Measurements from ENCODE around the gene WHAMM.
A peak's percentile ranks its signal among the peaks of the same experiment; 100 is the strongest.
"Not testable (repeated sequence)": the region's sequence is repeated elsewhere in the genome, so short reads cannot be mapped to it uniquely, and the experiment has no call there.

The WHAMM gene

GRCh38 chr15:82809308-82810060 lies at the start of gene WHAMM:
WHAMM (plus strand) TSS chr15:82809628; CDS start chr15:82809727, 99 bp downstream.
- peak within 1 kb of the TSS; percentile 99 for H3K27ac ChIP-seq (ENCODE audit: low read depth, low read length)
- peak within 1 kb of the TSS; percentile 79 to 82 for H3K9ac ChIP-seq (ENCODE audit: low read depth in 1 of 2, low read length in 2 of 2)

GRCh38 chr15:82763361-82764116 lies 45.9 kb upstream of the WHAMM start:
- H3K27me3 ChIP-seq (ENCODE audit: control insufficient read depth in 1 of 2, insufficient read depth in 2 of 2, low read length in 2 of 2) = no peaks in the 10 kb centered on the region
- H3K27ac ChIP-seq (ENCODE audit: low read depth, low read length) = no peak overlapping the region
- H3K4me3 ChIP-seq (ENCODE audit: low read depth in 1 of 2, low read length in 2 of 2) = no peak overlapping the region
- H3K9me3 ChIP-seq (ENCODE audit: control insufficient read depth in 1 of 2, low read length in 2 of 2) = no peaks in the 10 kb centered on the region
- H3K36me3 ChIP-seq (ENCODE audit: control insufficient read depth in 1 of 2, insufficient read depth in 2 of 2, low read length in 2 of 2) = peaks cover 6 to 25% of the 10 kb centered on the region in 2 donors
- H3K9ac ChIP-seq (ENCODE audit: low read depth in 1 of 2, low read length in 2 of 2) = no peak overlapping the region
- no peaks in the 10 kb centered on the region for H3K4me1 ChIP-seq (ENCODE audit: control insufficient read depth in 1 of 2, insufficient read depth in 2 of 2, low read length in 2 of 2)

More at GRCh38 chr15:82809308-82810060, at the start of gene WHAMM:
- peaks cover 0 to 13% of the 10 kb centered on the region in 2 donors for H3K36me3 ChIP-seq (ENCODE audit: control insufficient read depth in 1 of 2, insufficient read depth in 2 of 2, low read length in 2 of 2)
- H3K4me3 ChIP-seq (ENCODE audit: low read depth in 1 of 2, low read length in 2 of 2) = peak within 1 kb of the TSS; percentile 73 to 92
- H3K9me3 ChIP-seq (ENCODE audit: control insufficient read depth in 1 of 2, low read length in 2 of 2) = no peaks in the 10 kb centered on the region
- peaks cover 0 to 16% of the 10 kb centered on the region in 2 donors for H3K4me1 ChIP-seq (ENCODE audit: control insufficient read depth in 1 of 2, insufficient read depth in 2 of 2, low read length in 2 of 2)
- H3K27me3 ChIP-seq (ENCODE audit: control insufficient read depth in 1 of 2, insufficient read depth in 2 of 2, low read length in 2 of 2) = no peaks in the 10 kb centered on the region

GRCh38 chr15:82764117-82764490 lies 45.3 kb upstream of the WHAMM start:
- H3K9me3 ChIP-seq (ENCODE audit: control insufficient read depth in 1 of 2, low read length in 2 of 2) = no peaks in the 10 kb centered on the region
- no peaks in the 10 kb centered on the region for H3K27me3 ChIP-seq (ENCODE audit: control insufficient read depth in 1 of 2, insufficient read depth in 2 of 2, low read length in 2 of 2)
- no peak overlapping the region for H3K27ac ChIP-seq (ENCODE audit: low read depth, low read length)
- peaks cover 2 to 19% of the 10 kb centered on the region in 2 donors for H3K36me3 ChIP-seq (ENCODE audit: control insufficient read depth in 1 of 2, insufficient read depth in 2 of 2, low read length in 2 of 2)
- H3K4me1 ChIP-seq (ENCODE audit: control insufficient read depth in 1 of 2, insufficient read depth in 2 of 2, low read length in 2 of 2) = no peaks in the 10 kb centered on the region
- no peak overlapping the region for H3K4me3 ChIP-seq (ENCODE audit: low read depth in 1 of 2, low read length in 2 of 2)
- H3K9ac ChIP-seq (ENCODE audit: low read depth in 1 of 2, low read length in 2 of 2) = no peak overlapping the region

- no peak overlapping the region for H3K9ac ChIP-seq (ENCODE audit: low read depth in 1 of 2, low read length in 2 of 2)
- H3K9me3 ChIP-seq (ENCODE audit: control insufficient read depth in 1 of 2, low read length in 2 of 2) = no peaks in the 10 kb centered on the region
- no peaks in the 10 kb centered on the region for H3K27me3 ChIP-seq (ENCODE audit: control insufficient read depth in 1 of 2, insufficient read depth in 2 of 2, low read length in 2 of 2)
- no peak overlapping the region for H3K4me3 ChIP-seq (ENCODE audit: low read depth in 1 of 2, low read length in 2 of 2)
- no peak overlapping the region for H3K27ac ChIP-seq (ENCODE audit: low read depth, low read length)
- H3K4me1 ChIP-seq (ENCODE audit: control insufficient read depth in 1 of 2, insufficient read depth in 2 of 2, low read length in 2 of 2) = no peaks in the 10 kb centered on the region
- H3K36me3 ChIP-seq (ENCODE audit: control insufficient read depth in 1 of 2, insufficient read depth in 2 of 2, low read length in 2 of 2) = peaks cover 0 to 18% of the 10 kb centered on the region in 2 donors
These were observed 44.7 kb upstream of the WHAMM start for GRCh38 chr15:82764740-82765139.

GRCh38 chr15:82766201-82766600 lies 43.2 kb upstream of the WHAMM start:
- H3K9ac ChIP-seq (ENCODE audit: low read depth in 1 of 2, low read length in 2 of 2); H3K9me3 ChIP-seq (ENCODE audit: control insufficient read depth in 1 of 2, low read length in 2 of 2): not testable (repeated sequence)

GRCh38 chr15:82767163-82767829 lies 42.1 kb upstream of the WHAMM start:
- H3K27ac ChIP-seq (ENCODE audit: low read depth, low read length) = no peak overlapping the region
- H3K4me3 ChIP-seq (ENCODE audit: low read depth in 1 of 2, low read length in 2 of 2) = no peak overlapping the region
- H3K27me3 ChIP-seq (ENCODE audit: control insufficient read depth in 1 of 2, insufficient read depth in 2 of 2, low read length in 2 of 2) = no peaks in the 10 kb centered on the region

More at GRCh38 chr15:82766201-82766600, 43.2 kb upstream of the WHAMM start:
- peaks cover 0 to 14% of the 10 kb centered on the region in 2 donors for H3K36me3 ChIP-seq (ENCODE audit: control insufficient read depth in 1 of 2, insufficient read depth in 2 of 2, low read length in 2 of 2)
- not testable (repeated sequence) for H3K4me3 ChIP-seq (ENCODE audit: low read depth in 1 of 2, low read length in 2 of 2); H3K27me3 ChIP-seq (ENCODE audit: control insufficient read depth in 1 of 2, insufficient read depth in 2 of 2, low read length in 2 of 2); H3K27ac ChIP-seq (ENCODE audit: low read depth, low read length); H3K4me1 ChIP-seq (ENCODE audit: control insufficient read depth in 1 of 2, insufficient read depth in 2 of 2, low read length in 2 of 2)

GRCh38 chr15:82768414-82769054 lies 40.9 kb upstream of the WHAMM start:
- H3K9ac ChIP-seq (ENCODE audit: low read depth in 1 of 2, low read length in 2 of 2) = no peak overlapping the region
- no peaks in the 10 kb centered on the region for H3K27me3 ChIP-seq (ENCODE audit: control insufficient read depth in 1 of 2, insufficient read depth in 2 of 2, low read length in 2 of 2)
- H3K4me3 ChIP-seq (ENCODE audit: low read depth in 1 of 2, low read length in 2 of 2) = no peak overlapping the region
- no peaks in the 10 kb centered on the region for H3K4me1 ChIP-seq (ENCODE audit: control insufficient read depth in 1 of 2, insufficient read depth in 2 of 2, low read length in 2 of 2)
- peaks cover 0 to 10% of the 10 kb centered on the region in 2 donors for H3K36me3 ChIP-seq (ENCODE audit: control insufficient read depth in 1 of 2, insufficient read depth in 2 of 2, low read length in 2 of 2)
- H3K27ac ChIP-seq (ENCODE audit: low read depth, low read length) = no peak overlapping the region
- no peaks in the 10 kb centered on the region for H3K9me3 ChIP-seq (ENCODE audit: control insufficient read depth in 1 of 2, low read length in 2 of 2)

More at GRCh38 chr15:82767163-82767829, 42.1 kb upstream of the WHAMM start:
- no peaks in the 10 kb centered on the region for H3K9me3 ChIP-seq (ENCODE audit: control insufficient read depth in 1 of 2, low read length in 2 of 2)
- no peaks in the 10 kb centered on the region for H3K4me1 ChIP-seq (ENCODE audit: control insufficient read depth in 1 of 2, insufficient read depth in 2 of 2, low read length in 2 of 2)
- no peak overlapping the region for H3K9ac ChIP-seq (ENCODE audit: low read depth in 1 of 2, low read length in 2 of 2)
- H3K36me3 ChIP-seq (ENCODE audit: control insufficient read depth in 1 of 2, insufficient read depth in 2 of 2, low read length in 2 of 2) = peaks cover 0 to 10% of the 10 kb centered on the region in 2 donors

- no peaks in the 10 kb centered on the region for H3K4me1 ChIP-seq (ENCODE audit: control insufficient read depth in 1 of 2, insufficient read depth in 2 of 2, low read length in 2 of 2)
- H3K4me3 ChIP-seq (ENCODE audit: low read depth in 1 of 2, low read length in 2 of 2) = no peak overlapping the region
- H3K27me3 ChIP-seq (ENCODE audit: control insufficient read depth in 1 of 2, insufficient read depth in 2 of 2, low read length in 2 of 2) = no peaks in the 10 kb centered on the region
- H3K9me3 ChIP-seq (ENCODE audit: control insufficient read depth in 1 of 2, low read length in 2 of 2) = no peaks in the 10 kb centered on the region
- no peak overlapping the region for H3K9ac ChIP-seq (ENCODE audit: low read depth in 1 of 2, low read length in 2 of 2)
- H3K27ac ChIP-seq (ENCODE audit: low read depth, low read length) = no peak overlapping the region
- no peaks in the 10 kb centered on the region for H3K36me3 ChIP-seq (ENCODE audit: control insufficient read depth in 1 of 2, insufficient read depth in 2 of 2, low read length in 2 of 2)
These were observed 37.4 kb upstream of the WHAMM start for GRCh38 chr15:82771789-82772607.

- no peaks in the 10 kb centered on the region for H3K4me1 ChIP-seq (ENCODE audit: control insufficient read depth in 1 of 2, insufficient read depth in 2 of 2, low read length in 2 of 2)
- H3K27ac ChIP-seq (ENCODE audit: low read depth, low read length) = no peak overlapping the region
- no peak overlapping the region for H3K4me3 ChIP-seq (ENCODE audit: low read depth in 1 of 2, low read length in 2 of 2)
- no peaks in the 10 kb centered on the region for H3K36me3 ChIP-seq (ENCODE audit: control insufficient read depth in 1 of 2, insufficient read depth in 2 of 2, low read length in 2 of 2)
- H3K9ac ChIP-seq (ENCODE audit: low read depth in 1 of 2, low read length in 2 of 2) = no peak overlapping the region
- H3K27me3 ChIP-seq (ENCODE audit: control insufficient read depth in 1 of 2, insufficient read depth in 2 of 2, low read length in 2 of 2) = no peaks in the 10 kb centered on the region
- no peaks in the 10 kb centered on the region for H3K9me3 ChIP-seq (ENCODE audit: control insufficient read depth in 1 of 2, low read length in 2 of 2)
These were observed 34.9 kb upstream of the WHAMM start for GRCh38 chr15:82774496-82774895.
